A172 (cell line): ENCODE data around the gene DNPH1. TPM values are rescaled to one million over a fixed set of nuclear protein-coding genes. Genes with fewer than 3 reads are reported as not detected.

ENCODE experiments used
- DNase-seq: peaks from one replicate; pipeline ENCODE4 v3.0.0-alpha.2; 2015; ENCODE audit warnings: low spot score
- total RNA-seq: library from RNA; depleted of rRNA; stranded (reverse); fragments of >200 nt; shearing (Covaris generic); gene quantifications from 2 replicates; pipeline ENCODE4 v1.2.3, GENCODE V29; 2014; rRNA removed

DNPH1 gene
- total RNA-seq, 1 experiment from 2014 or later: 120 TPM

DNA sequence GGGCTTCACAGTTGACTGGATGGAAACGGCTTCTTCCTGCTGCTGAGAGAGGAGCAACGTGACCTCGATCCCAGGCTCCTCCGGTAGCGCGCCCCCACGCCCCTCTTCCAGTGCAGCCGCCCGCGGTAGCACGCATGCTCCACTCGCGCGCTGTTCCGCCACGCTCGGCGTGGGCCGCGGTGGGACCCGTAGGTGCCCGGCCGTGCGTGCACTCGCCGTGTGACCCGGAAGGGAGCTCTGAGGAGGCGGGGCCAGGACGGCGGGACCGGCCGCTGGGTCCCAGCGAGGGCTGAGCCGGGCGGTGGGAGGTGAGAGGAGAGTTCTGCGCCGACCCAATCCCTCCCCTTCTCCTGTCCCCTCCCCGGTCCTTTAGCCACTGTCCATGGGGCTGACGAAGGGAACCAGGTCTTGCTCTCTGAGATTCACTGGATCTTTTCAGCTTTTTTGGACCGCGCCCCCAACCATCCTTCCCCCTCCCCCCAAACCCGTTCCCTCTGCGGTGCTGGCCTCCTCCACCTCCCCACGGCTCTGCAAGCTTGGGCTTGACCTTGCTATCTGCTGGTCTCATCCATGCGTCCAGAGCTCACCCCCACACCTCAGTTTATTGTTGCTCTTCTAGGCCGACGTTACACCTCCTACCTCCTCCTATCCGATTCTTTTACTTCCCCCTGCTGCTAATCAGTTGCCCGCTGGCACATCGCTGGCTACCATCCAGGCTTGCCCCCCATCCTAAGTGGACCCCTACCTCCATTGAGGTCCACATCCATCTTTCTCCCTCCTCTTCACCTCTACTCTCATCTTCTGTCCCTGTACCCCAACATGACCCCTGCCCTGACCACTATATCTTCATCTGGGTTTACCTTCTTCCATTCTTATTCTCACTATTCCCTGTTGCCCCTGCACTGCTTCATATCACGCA, 47.1 kb downstream of the DNPH1 start, which contains the start of gene CUL9:
CUL9 (plus strand) TSS at position 255 of the 919 bp plus-strand sequence. CDS start 2,115 bp downstream, outside the sequence.
- DNase-seq: peak; percentile 31

DNA sequence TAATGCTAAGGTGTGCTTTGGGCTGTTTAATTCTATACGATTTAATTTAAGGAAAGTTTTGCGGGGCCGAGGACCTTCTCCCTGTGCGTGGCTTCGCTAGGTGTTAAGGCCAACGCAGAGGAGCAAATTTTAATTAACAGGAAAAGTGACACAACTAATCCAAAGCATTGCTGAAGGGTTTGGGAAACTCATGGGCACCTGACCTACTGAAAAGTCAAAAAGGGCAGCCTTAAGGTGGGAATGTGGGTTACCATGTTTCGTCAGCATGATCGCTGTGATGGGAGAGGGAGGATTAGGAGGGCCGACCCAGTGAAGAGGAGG, 47.7 kb downstream of the DNPH1 start:
- no peak for DNase-seq

- DNase-seq: no peak
Measured at GRCh38 chr6:43180985-43181384, 48.3 kb downstream of the DNPH1 start.

DNA sequence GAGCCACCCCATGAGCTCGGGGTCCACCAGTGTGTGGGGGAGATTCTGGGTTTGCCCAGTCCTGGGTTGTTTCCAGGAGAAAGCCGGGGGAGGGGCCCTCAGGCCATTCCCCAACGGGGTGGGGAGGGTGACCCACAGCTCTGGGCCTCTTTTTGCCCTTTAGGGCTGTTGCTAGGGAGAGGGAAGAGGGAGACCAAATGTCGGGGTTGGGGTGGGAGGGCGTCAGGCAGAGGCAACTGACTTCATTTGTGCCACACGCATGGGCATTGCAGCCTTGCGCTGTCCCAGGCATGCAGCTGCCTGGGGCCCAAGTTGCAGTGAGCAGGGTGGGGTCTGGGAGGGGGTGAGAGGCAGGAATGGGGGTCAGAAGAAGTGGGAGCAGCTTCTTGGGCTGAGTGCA, 49.2 kb downstream of the DNPH1 start:
- DNase-seq: no peak

GRCh38 chr6:43178951-43179830, 50.1 kb downstream of the DNPH1 start:
- no peak for DNase-seq

GRCh38 chr6:43178150-43178549, 51.1 kb downstream of the DNPH1 start:
- DNase-seq: no peak

DNA sequence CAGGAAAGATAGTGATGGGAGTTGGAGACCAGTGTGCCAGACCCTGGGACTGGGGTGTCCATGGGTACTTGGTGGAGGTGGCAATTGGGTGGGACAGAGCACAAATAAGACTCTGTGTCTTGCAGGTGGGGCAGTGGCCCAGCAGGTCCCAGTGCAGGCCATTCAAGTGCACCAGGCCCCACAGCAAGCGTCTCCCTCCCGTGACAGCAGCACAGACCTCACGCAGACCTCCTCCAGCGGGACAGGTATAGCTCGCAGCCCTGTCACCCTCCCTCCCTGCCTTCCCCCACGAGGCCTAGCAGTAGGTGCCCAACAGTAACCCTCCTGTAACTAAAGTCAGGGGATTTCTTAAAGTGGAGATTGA, 52.9 kb downstream of the DNPH1 start:
- no peak for DNase-seq

DNA sequence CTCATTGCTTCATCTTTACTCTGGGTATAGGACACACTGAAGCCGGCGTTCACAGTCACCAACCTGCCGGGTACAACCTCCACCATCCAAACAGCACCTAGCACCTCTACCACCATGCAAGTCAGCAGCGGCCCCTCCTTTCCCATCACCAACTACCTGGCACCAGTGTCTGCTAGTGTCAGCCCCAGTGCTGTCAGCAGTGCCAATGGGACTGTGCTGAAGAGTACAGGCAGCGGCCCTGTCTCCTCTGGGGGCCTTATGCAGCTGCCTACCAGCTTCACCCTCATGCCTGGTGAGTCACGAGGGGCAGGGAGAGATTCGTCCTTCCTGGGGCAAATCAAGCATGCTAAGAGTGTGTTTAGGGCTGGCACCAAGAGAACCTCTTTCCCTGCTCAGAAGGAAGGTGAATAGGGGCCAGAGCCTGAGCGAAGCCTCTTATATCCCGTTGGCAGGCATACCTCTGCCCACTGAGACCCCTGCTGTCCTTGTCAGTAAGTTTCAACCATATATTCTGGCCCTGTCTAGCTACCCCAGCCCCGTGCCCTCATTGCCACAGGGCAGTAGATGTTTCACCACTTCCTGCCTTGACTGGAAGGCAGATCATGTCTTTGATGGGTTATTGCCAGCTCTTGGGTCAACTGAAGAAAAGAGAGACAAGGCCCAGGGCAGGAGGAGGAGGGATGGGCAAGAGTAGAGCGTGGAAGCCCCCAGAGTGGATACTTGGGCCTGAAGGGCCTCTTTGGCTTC, 53.4 kb downstream of the DNPH1 start:
- DNase-seq: no peak

Other genes starting within 250 kb of the DNPH1 start
- gene PPP2R5D, start 244.9 kb downstream of the DNPH1 start, total RNA-seq: 38.9 and 48.5 TPM in 2 replicates
- gene MEA1, start 215.5 kb downstream of the DNPH1 start, total RNA-seq: 134 and 144 TPM in 2 replicates
- gene KLHDC3, start 215.2 kb downstream of the DNPH1 start, total RNA-seq: 75.3 and 90.8 TPM in 2 replicates
- gene RRP36, start 207.9 kb downstream of the DNPH1 start, total RNA-seq: 111 and 121 TPM in 2 replicates
- gene CUL7, start 175.6 kb downstream of the DNPH1 start, total RNA-seq: 22.5 and 24.7 TPM in 2 replicates
- 29.9 and 30.7 TPM in 2 replicates for gene MRPL2, start 170.0 kb downstream of the DNPH1 start, total RNA-seq
- gene KLC4, start 169.8 kb downstream of the DNPH1 start, total RNA-seq: 17.0 and 19.0 TPM in 2 replicates
- gene PTK7, start 153.2 kb downstream of the DNPH1 start, total RNA-seq: 82.3 and 84.6 TPM in 2 replicates
- gene SRF, start 58.2 kb downstream of the DNPH1 start, total RNA-seq: 15.7 and 18.0 TPM in 2 replicates
- gene CUL9, start 47.3 kb downstream of the DNPH1 start, total RNA-seq: 17.5 and 19.6 TPM in 2 replicates
- gene TTBK1, start 14.0 kb upstream of the DNPH1 start, total RNA-seq: not detected in 2 replicates
- not detected in 2 replicates for gene SLC22A7, start 68.8 kb upstream of the DNPH1 start, total RNA-seq
- not detected in 2 replicates for gene CRIP3, start 79.3 kb upstream of the DNPH1 start, total RNA-seq
- 7.7 and 11.0 TPM in 2 replicates for gene ZNF318, start 140.2 kb upstream of the DNPH1 start, total RNA-seq
- gene ABCC10, start 198.1 kb upstream of the DNPH1 start, total RNA-seq: 11.1 and 13.9 TPM in 2 replicates
- 0.81 and 3.0 TPM in 2 replicates for gene DLK2, start 226.1 kb upstream of the DNPH1 start, total RNA-seq
- gene TJAP1, start 248.1 kb upstream of the DNPH1 start, total RNA-seq: 10.9 and 14.3 TPM in 2 replicates